Adrenal gland (tissue), 5 donors: Measurements from ENCODE around the gene BLVRA.
"Not testable (repeated sequence)": the region's sequence is repeated elsewhere in the genome, so short reads cannot be mapped to it uniquely, and the experiment has no call there.

Source experiments
- POLR2A ChIP-seq, 2 donors: fragments of 450-650 bp; IDR thresholded peaks; one replicate each; pipeline ENCODE4 v1.6.1; 2017; ENCODE audit warnings: antibody characterized with exemption in 2 of 2, mild to moderate bottlenecking in 2 of 2, moderate library complexity in 1 of 2
- TF ChIP-seq, protein P1 (sequence below), 6 experiments: fragments of 450-650 bp in 4 of 6; fragments of 200-600 bp in 2 of 6; sonication (generic) in 1 of 6; IDR thresholded peaks; 1 replicate in 5 of 6; 2 replicates in 1 of 6; pipeline versions ENCODE4 v1.5.1 to v1.8.0; 2016 to 2021; ENCODE audit warnings: antibody characterized with exemption in 6 of 6, mild to moderate bottlenecking in 2 of 6, moderate library complexity in 1 of 6
- donor health status: DM: no; HTN: no; CAD: no.

- not testable (repeated sequence) for TF ChIP-seq POLR2A (IDR thresholded peaks at IDR 0.05)
- TF ChIP-seq, protein P1, sequence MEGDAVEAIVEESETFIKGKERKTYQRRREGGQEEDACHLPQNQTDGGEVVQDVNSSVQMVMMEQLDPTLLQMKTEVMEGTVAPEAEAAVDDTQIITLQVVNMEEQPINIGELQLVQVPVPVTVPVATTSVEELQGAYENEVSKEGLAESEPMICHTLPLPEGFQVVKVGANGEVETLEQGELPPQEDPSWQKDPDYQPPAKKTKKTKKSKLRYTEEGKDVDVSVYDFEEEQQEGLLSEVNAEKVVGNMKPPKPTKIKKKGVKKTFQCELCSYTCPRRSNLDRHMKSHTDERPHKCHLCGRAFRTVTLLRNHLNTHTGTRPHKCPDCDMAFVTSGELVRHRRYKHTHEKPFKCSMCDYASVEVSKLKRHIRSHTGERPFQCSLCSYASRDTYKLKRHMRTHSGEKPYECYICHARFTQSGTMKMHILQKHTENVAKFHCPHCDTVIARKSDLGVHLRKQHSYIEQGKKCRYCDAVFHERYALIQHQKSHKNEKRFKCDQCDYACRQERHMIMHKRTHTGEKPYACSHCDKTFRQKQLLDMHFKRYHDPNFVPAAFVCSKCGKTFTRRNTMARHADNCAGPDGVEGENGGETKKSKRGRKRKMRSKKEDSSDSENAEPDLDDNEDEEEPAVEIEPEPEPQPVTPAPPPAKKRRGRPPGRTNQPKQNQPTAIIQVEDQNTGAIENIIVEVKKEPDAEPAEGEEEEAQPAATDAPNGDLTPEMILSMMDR (IDR thresholded peaks at IDR 0.05): not testable (repeated sequence)
Observed at GRCh38 chr7:43715966-43716365, 42.5 kb upstream of the BLVRA start.
